ENCODE measurements around the gene NDOR1.

NDOR1 gene

DNA sequence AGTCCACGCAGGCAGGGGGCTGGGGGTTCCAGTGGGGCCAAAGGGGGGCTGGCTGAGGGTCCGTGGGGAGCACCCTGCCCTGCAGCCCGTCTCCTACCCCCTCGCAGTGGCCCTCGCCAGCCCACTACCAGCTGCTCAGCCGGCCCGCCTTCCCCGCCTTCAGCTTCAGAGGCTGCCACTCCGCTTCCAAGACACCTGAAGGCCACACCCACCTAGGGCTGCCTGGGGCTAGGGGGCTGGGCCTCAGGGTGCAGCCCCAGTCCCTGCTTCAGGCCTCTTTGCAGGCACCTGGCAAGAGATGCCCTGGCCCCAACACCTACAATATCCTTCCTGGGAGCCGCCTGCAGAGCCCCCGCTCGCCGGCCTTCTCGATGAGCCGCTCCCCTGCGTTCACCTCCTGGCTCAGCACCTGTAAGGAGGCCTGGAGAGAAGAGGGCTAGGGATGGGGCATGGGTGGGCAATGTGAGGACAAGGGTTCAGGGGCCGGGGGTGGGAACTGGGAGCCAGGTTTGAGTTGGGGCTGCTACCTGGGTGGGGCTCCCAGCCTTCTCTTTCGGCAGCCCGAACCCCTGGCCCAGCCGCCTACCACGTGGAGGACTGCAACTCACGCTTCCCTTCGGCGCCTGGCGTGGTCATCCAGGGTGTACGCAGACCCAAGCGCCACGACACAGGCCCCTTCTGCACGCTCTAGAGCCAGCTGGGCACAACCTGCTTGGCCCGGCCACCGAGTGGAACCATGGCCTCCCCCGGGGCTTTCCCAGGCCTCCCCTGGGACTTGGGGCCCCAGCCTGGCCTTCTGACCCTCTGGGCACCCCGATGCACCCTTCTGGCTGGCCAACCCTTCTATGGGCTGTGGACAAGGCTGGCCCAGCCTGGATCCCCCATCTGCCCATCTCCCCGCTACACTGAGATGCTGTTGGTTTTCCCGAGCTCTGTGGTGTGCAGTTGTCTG is 47.3 kb downstream of the NDOR1 start:
- Histone ChIP-seq H3K4me3 (ENCODE audit: low read depth, low read length) (no peak overlapping the region), H3K79me2 (no peaks in the 10 kb centered on the region), H3K27me3 (ENCODE audit: control insufficient read depth, insufficient read depth, low read length) (no peaks in the 10 kb centered on the region), H3K4me1 (peaks cover 3% of the 10 kb centered on the region), H3K36me3 (ENCODE audit: control insufficient read depth, insufficient read depth, low read length) (no peaks in the 10 kb centered on the region), H3K9ac (no peak overlapping the region), H3K27ac (no peak overlapping the region), H3K4me2 (ENCODE audit: low read length) (no peak overlapping the region), H3K9me3 (ENCODE audit: control insufficient read depth, low read length) (no peaks in the 10 kb centered on the region), H2AFZ (no peak overlapping the region)
- TF ChIP-seq CTCF (IDR thresholded peaks at IDR 0.05), result no peak

DNA sequence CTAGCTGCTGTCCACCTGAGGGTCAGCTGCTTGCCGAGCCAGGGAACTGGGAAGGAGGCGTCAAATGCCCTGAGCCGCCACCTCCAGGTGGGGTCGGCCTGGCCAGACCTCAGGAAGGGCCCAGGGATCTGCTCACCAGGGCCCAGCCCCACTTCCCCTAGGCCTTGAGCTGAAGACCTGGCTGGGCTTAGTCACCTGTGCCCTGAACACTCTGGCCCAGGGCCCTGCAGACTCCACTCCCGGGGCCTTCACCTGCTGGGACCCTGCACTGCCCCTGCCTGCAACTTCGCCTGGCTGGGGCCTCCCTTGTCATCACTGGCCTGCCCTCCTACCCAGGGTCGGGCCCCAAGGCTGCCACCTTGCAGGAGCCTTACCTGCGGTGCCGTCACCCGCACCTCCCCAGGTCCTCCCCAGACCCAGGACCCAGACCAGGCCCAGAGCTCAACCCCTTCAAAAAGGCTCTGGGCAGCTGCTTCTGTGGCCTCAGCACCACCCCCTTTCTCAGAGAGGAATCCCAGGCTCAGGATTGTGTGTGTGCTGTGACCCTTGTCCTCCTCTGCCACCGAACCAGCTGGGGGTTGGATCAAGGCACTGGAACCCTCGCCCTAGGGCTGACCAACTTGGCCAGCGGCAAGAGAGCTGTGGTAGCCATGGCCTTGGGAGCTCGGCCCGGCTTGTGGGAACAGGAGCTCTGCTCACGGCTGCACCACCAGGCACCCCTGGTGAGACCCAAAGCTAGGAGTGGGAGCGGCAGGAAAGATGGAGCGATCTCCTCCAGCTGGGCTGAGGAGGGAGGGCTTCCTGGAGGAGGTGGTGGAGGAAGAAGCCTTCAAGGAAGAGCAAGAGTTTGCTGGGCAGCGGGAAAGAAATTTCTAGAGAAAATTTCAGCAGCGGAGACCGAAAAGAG is 48.5 kb downstream of the NDOR1 start:
- Histone ChIP-seq H3K4me1 (peaks cover 3% of the 10 kb centered on the region), H3K36me3 (ENCODE audit: control insufficient read depth, insufficient read depth, low read length) (no peaks in the 10 kb centered on the region), H3K4me3 (ENCODE audit: low read depth, low read length) (peak overlapping the region; percentile 75), H3K4me2 (ENCODE audit: low read length) (peak overlapping the region; percentile 79), H3K9ac (no peak overlapping the region), H3K27me3 (ENCODE audit: control insufficient read depth, insufficient read depth, low read length) (no peaks in the 10 kb centered on the region), H3K79me2 (no peaks in the 10 kb centered on the region), H3K27ac (no peak overlapping the region), H3K9me3 (ENCODE audit: control insufficient read depth, low read length) (no peaks in the 10 kb centered on the region), H2AFZ (peak overlapping the region; percentile 63)
- no peak for TF ChIP-seq CTCF (IDR thresholded peaks at IDR 0.05)

DNA sequence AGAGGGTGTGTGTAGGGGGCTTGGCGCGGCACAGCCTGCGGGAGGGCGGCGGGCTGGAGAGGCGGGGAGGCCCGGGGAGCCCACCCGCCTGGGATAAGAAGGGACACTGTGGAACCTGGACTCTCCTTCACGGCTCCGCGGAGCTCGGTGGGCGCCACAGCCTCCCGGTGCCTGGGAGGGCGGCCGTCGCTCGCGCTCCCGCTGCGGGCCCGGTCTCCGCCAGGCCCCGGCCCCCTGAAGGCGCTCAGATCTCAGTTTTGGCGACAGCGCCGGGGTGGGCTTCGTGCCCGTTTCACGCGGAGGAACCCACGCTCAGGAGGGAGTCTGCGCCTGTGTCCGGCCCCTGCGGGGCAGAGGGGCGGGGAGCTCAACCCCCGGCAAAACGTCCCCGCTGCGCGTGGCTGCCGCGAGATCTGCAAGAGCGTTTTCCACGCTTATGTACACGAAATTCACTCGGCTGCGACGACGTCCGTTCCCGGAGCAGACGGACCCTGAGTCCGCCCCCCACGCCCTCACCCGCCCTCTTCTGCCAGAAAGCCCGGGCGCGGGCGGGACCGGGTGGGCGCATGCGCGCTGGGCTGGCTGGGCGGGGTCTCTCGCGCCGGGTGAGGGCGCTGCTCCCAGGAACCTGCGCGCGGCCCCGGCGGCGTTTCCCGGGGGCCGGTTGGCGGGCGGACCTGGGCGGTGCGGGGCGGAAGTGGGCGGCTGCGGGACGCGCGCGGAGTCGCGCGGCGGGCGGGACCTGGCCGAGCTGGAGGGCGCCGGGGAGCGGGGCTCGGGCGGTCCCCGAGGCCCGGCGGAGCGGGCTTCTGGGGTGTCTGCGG is 49.3 kb downstream of the NDOR1 start, which contains the start of gene NELFB:
Gene NELFB, plus strand, starts transcription at position 704 of the 824 bp plus-strand sequence.
- H2AFZ ChIP-seq, result peak within 1 kb of the TSS; percentile 83
- peaks cover 3% of the 10 kb centered on the region for H3K4me1 ChIP-seq
- no peak within 1 kb of the TSS for H3K9ac ChIP-seq
- H3K27me3 ChIP-seq (ENCODE audit: control insufficient read depth, insufficient read depth, low read length), result no peaks in the 10 kb centered on the region
- H3K36me3 ChIP-seq (ENCODE audit: control insufficient read depth, insufficient read depth, low read length), result no peaks in the 10 kb centered on the region
- H3K4me3 ChIP-seq (ENCODE audit: low read depth, low read length), result peak within 1 kb of the TSS; percentile 88
- no peaks in the 10 kb centered on the region for H3K9me3 ChIP-seq (ENCODE audit: control insufficient read depth, low read length)
- peak within 1 kb of the TSS; percentile 24 for H3K27ac ChIP-seq
- H3K4me2 ChIP-seq (ENCODE audit: low read length), result peak within 1 kb of the TSS; percentile 79
- no peak for TF ChIP-seq CTCF (IDR thresholded peaks at IDR 0.05)
- no peaks in the 10 kb centered on the region for H3K79me2 ChIP-seq

DNA sequence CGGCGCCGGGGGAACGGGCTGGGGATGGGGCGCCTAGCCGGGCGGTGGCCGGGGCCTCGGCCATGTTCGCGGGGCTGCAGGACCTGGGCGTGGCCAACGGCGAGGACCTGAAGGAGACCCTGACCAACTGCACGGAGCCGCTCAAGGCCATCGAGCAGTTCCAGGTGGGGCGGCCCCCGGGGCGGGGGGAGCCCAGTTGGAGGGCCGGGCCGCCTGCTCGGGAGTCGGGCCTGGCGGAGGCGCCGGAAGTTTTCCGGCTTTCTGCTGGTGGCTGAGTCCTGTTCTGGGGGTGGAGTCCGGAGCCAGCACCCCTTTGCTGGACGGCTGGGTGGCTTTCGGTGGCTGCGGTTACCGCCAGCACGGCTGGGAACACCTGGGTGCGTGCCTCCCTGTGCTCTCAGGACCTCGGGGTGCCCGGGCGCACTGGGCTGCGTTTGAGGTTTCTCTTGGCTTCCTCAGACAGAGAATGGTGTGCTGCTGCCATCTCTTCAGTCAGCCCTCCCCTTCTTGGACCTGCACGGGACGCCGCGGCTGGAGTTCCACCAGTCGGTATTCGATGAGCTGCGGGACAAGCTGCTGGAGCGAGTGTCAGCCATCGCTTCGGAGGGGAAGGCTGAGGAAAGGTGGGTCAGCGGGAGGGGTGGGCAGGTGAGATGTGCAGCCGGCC is 50.1 kb downstream of the NDOR1 start:
- H3K4me3 ChIP-seq (ENCODE audit: low read depth, low read length), result peak overlapping the region; percentile 88
- H3K4me2 ChIP-seq (ENCODE audit: low read length), result peak overlapping the region; percentile 55
- no peaks in the 10 kb centered on the region for H3K9me3 ChIP-seq (ENCODE audit: control insufficient read depth, low read length)
- no peaks in the 10 kb centered on the region for H3K27me3 ChIP-seq (ENCODE audit: control insufficient read depth, insufficient read depth, low read length)
- peak overlapping the region; percentile 83 for H2AFZ ChIP-seq
- no peak overlapping the region for H3K27ac ChIP-seq
- no peaks in the 10 kb centered on the region for H3K36me3 ChIP-seq (ENCODE audit: control insufficient read depth, insufficient read depth, low read length)
- TF ChIP-seq CTCF (IDR thresholded peaks at IDR 0.05), result no peak
- H3K79me2 ChIP-seq, result no peaks in the 10 kb centered on the region
- H3K9ac ChIP-seq, result no peak overlapping the region
- H3K4me1 ChIP-seq, result peaks cover 3% of the 10 kb centered on the region
